Progenitor cell of endocrine pancreas (in vitro differentiated cells): Measurements from ENCODE around the gene TMEM238. TPM values are rescaled to one million over a fixed set of nuclear protein-coding genes. Genes with fewer than 3 reads are reported as not detected.

Experiments used
- DNase-seq: peaks from one replicate; pipeline ENCODE4 v3.0.0; 2021; ENCODE audit warnings: low spot score; ENCODE audit not compliant: unreplicated experiment
- H3K27ac Mint-ChIP-seq: 2 replicates; pipeline ENCODE4 v1.8.0; 2021; ENCODE audit warnings: mild to moderate bottlenecking, moderate library complexity, mixed read lengths
- H3K27me3 Mint-ChIP-seq: 2 replicates; pipeline ENCODE4 v1.8.0; 2021; ENCODE audit warnings: mixed read lengths
- H3K36me3 Mint-ChIP-seq: 2 replicates; pipeline ENCODE4 v1.8.0; 2022; ENCODE audit warnings: mixed read lengths; ENCODE audit not compliant: insufficient read depth
- H3K4me1 Mint-ChIP-seq: 2 replicates; pipeline ENCODE4 v1.8.0; 2021; ENCODE audit warnings: low read depth, mixed read lengths
- H3K4me3 Mint-ChIP-seq: 2 replicates; pipeline ENCODE4 v1.8.0; 2021; ENCODE audit warnings: low read depth, mild to moderate bottlenecking, moderate library complexity, mixed read lengths
- H3K9me3 Mint-ChIP-seq: 2 replicates; pipeline ENCODE4 v1.8.0; 2021; ENCODE audit warnings: low read depth, mixed read lengths
- CTCF ChIP-seq: fragments of 200-600 bp; sonication (generic); IDR thresholded peaks from one replicate; pipeline ENCODE4 v1.5.0; 2021; ENCODE audit warnings: antibody characterized with exemption, mild to moderate bottlenecking; ENCODE audit not compliant: unreplicated experiment
- total RNA-seq: library from RNA; stranded (reverse); gene quantifications from 2 replicates; pipeline ENCODE4 v1.2.1, GENCODE V29; 2021

TMEM238 gene
- total RNA-seq, 1 donor from 2014 or later: 5.6 TPM

GRCh38 chr19:55391191-55391670, 7.1 kb upstream of the TMEM238 start:
- Mint-ChIP-seq H3K27ac (no peak overlapping the region), H3K4me1 (peaks cover 31% of the 10 kb centered on the region), H3K9me3 (no peaks in the 10 kb centered on the region), H3K27me3 (no peaks in the 10 kb centered on the region), H3K4me3 (no peak overlapping the region), H3K36me3 (peaks cover 7% of the 10 kb centered on the region)
- TF ChIP-seq CTCF: no peak
- no peak for DNase-seq

GRCh38 chr19:55390461-55390880, 6.4 kb upstream of the TMEM238 start:
- Mint-ChIP-seq H3K36me3 (peaks cover 8% of the 10 kb centered on the region), H3K4me1 (peaks cover 33% of the 10 kb centered on the region), H3K4me3 (no peak overlapping the region), H3K27ac (no peak overlapping the region), H3K27me3 (no peaks in the 10 kb centered on the region), H3K9me3 (no peaks in the 10 kb centered on the region)
- TF ChIP-seq CTCF: no peak
- no peak for DNase-seq

- Mint-ChIP-seq H3K27me3 (no peaks in the 10 kb centered on the region), H3K4me3 (peak overlapping the region; percentile 23), H3K4me1 (peaks cover 33% of the 10 kb centered on the region), H3K27ac (peak overlapping the region; percentile 64), H3K36me3 (peaks cover 8% of the 10 kb centered on the region), H3K9me3 (no peaks in the 10 kb centered on the region)
- TF ChIP-seq CTCF: no peak
- DNase-seq: no peak
These were observed 5.6 kb upstream of the TMEM238 start for GRCh38 chr19:55389386-55390317.

- no peak for TF ChIP-seq CTCF
- DNase-seq: no peak
- peaks cover 33% of the 10 kb centered on the region for H3K4me1 Mint-ChIP-seq
- H3K9me3 Mint-ChIP-seq: no peaks in the 10 kb centered on the region
- H3K27ac Mint-ChIP-seq: peak overlapping the region; percentile 45
- H3K36me3 Mint-ChIP-seq: peaks cover 8% of the 10 kb centered on the region
- no peaks in the 10 kb centered on the region for H3K27me3 Mint-ChIP-seq
- H3K4me3 Mint-ChIP-seq: peak overlapping the region; percentile 99
These were observed 3.8 kb upstream of the TMEM238 start for GRCh38 chr19:55387736-55388497.

- peak overlapping the region; percentile 97 for H3K27ac Mint-ChIP-seq
- H3K4me3 Mint-ChIP-seq: peak overlapping the region; percentile 99
- H3K4me1 Mint-ChIP-seq: peaks cover 26% of the 10 kb centered on the region
- H3K9me3 Mint-ChIP-seq: no peaks in the 10 kb centered on the region
- no peak for TF ChIP-seq CTCF
- H3K36me3 Mint-ChIP-seq: peaks cover 6% of the 10 kb centered on the region
- peaks cover 6% of the 10 kb centered on the region for H3K27me3 Mint-ChIP-seq
- no peak for DNase-seq
These were observed 2.4 kb upstream of the TMEM238 start for GRCh38 chr19:55386493-55386971.
